Cardiac muscle cell (in vitro differentiated cells and primary cell): ENCODE results near the gene RBM27. TPM values are rescaled to one million over a fixed set of nuclear protein-coding genes. Genes with fewer than 3 reads are reported as not detected.
A peak's percentile ranks its signal among the peaks of the same experiment; 100 is the strongest.
"Not testable (repeated sequence)": the region's sequence is repeated elsewhere in the genome, so short reads cannot be mapped to it uniquely, and the experiment has no call there.

ENCODE experiments used
- DNase-seq, 2 donors: peaks; one replicate each; pipeline versions ENCODE4 v3.0.0 to v3.0.0-alpha.2; 2010 to 2017; ENCODE audit warnings: low read depth in 1 of 2, low spot score in 1 of 2
- H3K27ac ChIP-seq: fragments of 200-600 bp; sonication (generic); 2 replicates; pipeline ENCODE4 v1.5.1; 2016
- H3K27me3 ChIP-seq: fragments of 200-600 bp; sonication (generic); 2 replicates; pipeline ENCODE4 v1.6.0; 2016; ENCODE audit warnings: control low read depth
- H3K36me3 ChIP-seq: fragments of 200-600 bp; sonication (generic); 2 replicates; pipeline ENCODE4 v1.5.1; 2016; ENCODE audit warnings: control low read depth
- H3K4me1 ChIP-seq: fragments of 200-600 bp; sonication (generic); 2 replicates; pipeline ENCODE4 v1.8.1; 2017; ENCODE audit warnings: low read depth, mild to moderate bottlenecking, mixed run types
- H3K4me3 ChIP-seq: fragments of 200-600 bp; sonication (generic); 2 replicates; pipeline ENCODE4 v1.5.1; 2016; ENCODE audit warnings: mild to moderate bottlenecking
- H3K9me3 ChIP-seq: fragments of 200-600 bp; sonication (generic); 2 replicates; pipeline ENCODE4 v1.5.1; 2017; ENCODE audit warnings: low read depth, mild to moderate bottlenecking, control low read depth
- polyA plus RNA-seq: library from polyadenylated mRNA; unstranded; fragments of >200 nt; fragmentation: Nextera tagmentation; extraction: Ambion mirVana; gene quantifications from 2 replicates; pipeline ENCODE4 v1.2.1, GENCODE V29; 2016
- total RNA-seq: library from RNA; depleted of rRNA; stranded (reverse); fragments of >200 nt; gene quantifications from 2 replicates; pipeline ENCODE4 v1.2.3, GENCODE V29; 2016
- TF ChIP-seq, protein P1 (sequence below): IDR thresholded peaks from 2 replicates; pipeline ENCODE4 v1.5.1; 2012; ENCODE audit warnings: low read depth, mild to moderate bottlenecking, low read length

The RBM27 gene
- total and polyA plus RNA-seq, 2 experiments from 2014 or later: 3.4 to 23.6 TPM

DNA sequence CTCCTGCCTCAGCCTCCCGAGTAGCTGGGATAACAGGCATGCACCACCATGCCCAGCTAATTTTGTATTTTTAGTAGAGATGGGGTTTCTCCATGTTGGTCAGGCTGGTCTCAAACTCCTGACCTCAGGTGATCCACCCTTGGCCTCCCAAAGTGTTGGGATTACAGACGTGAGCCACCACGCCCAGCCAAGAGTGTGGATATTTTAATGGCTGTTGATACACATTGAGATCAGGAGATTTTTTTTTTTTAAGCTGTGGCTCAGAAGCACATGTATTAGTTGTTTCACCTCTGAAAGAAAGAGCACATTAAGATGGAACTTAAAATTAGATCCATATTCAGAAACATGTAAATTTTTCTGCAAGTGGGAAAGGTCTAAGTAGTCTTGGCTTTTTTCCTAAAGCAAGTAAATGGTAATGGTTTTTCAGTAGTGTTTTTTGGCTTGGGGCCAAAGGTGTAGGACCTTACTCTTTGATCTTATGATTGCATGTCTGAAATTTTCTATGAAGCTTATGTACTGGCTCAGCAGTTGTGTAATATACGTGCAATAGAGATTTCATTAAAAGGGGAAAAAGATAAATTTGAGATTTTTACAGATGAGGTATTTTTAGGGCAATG is 9.9 kb downstream of the RBM27 start:
- DNase-seq: peak; percentile 16 to 33
- Histone ChIP-seq H3K36me3 (peaks cover 3% of the 10 kb centered on the region), H3K27ac (no peak overlapping the region), H3K4me3 (no peak overlapping the region), H3K27me3 (no peaks in the 10 kb centered on the region), H3K9me3 (no peaks in the 10 kb centered on the region), H3K4me1 (peaks cover 25% of the 10 kb centered on the region)
- TF ChIP-seq, protein P1, sequence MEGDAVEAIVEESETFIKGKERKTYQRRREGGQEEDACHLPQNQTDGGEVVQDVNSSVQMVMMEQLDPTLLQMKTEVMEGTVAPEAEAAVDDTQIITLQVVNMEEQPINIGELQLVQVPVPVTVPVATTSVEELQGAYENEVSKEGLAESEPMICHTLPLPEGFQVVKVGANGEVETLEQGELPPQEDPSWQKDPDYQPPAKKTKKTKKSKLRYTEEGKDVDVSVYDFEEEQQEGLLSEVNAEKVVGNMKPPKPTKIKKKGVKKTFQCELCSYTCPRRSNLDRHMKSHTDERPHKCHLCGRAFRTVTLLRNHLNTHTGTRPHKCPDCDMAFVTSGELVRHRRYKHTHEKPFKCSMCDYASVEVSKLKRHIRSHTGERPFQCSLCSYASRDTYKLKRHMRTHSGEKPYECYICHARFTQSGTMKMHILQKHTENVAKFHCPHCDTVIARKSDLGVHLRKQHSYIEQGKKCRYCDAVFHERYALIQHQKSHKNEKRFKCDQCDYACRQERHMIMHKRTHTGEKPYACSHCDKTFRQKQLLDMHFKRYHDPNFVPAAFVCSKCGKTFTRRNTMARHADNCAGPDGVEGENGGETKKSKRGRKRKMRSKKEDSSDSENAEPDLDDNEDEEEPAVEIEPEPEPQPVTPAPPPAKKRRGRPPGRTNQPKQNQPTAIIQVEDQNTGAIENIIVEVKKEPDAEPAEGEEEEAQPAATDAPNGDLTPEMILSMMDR: no peak

DNA sequence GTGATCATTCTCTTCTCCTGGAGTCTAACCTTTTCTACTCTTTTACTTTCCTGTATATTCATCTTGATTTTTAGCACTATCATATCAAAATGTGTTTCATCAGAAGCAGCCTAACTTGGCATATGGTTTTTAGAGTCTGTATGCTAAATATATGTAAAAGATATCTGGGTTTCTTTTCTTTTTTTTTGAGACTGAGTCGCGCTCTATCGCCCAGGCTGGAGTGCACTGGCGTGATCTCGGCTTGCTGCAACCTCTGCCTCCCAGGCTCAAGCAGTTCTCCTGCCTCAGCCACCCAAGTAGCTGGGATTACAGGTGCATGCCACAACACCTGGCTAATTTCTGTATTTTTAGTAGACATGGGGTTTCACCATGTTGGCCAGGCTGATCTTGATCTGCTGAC is 11.5 kb downstream of the RBM27 start:
- H3K4me1 ChIP-seq: peaks cover 27% of the 10 kb centered on the region
- not testable (repeated sequence) for H3K9me3 ChIP-seq, H3K27ac ChIP-seq, DNase-seq, H3K27me3 ChIP-seq, H3K36me3 ChIP-seq, H3K4me3 ChIP-seq

DNA sequence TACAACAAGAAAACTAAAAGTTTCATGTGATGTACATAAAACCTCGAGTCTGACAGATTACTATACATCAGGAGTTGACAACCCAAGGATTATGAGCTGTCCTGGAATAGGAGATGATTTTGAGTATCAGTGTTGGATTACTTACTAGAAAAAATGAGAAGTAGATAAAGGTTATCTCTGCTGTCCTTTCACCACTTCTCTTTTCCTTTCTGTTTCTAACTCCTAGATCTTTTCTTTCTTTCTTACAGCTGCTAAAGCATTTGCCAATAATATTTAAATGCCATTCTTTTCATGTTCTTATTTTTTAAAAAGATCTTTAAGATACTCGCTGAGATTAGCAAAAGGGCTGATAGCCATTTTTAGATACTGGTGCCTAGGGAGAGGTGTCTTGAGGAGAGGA is 14.8 kb downstream of the RBM27 start:
- Histone ChIP-seq H3K4me1 (peaks cover 27% of the 10 kb centered on the region), H3K36me3 (peaks cover 11% of the 10 kb centered on the region), H3K4me3 (no peak overlapping the region), H3K27ac (peak overlapping the region; percentile 59), H3K9me3 (no peaks in the 10 kb centered on the region), H3K27me3 (no peaks in the 10 kb centered on the region)
- no peak for DNase-seq
- TF ChIP-seq, protein P1: no peak

DNA sequence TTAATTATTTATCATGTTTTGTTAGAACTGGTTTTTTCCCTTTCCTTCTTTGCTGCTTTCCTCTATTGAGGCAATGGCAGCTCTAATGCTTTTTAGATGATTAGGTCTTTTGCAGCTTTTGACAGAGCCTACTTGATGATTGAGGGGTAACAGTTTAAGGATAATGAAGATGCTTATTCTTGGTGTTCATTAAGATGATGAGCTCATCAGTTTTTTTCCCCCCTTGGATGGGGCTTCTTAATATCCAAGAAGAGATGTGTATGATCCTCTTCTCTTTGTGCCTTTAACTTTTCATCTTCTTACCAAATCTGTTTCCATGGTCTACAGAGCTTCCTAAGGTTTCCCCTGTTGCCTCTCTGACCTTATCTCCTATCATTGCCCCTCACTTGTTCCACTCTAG is 15.8 kb downstream of the RBM27 start:
- no peaks in the 10 kb centered on the region for H3K27me3 ChIP-seq
- no peak overlapping the region for H3K27ac ChIP-seq
- no peak for DNase-seq
- TF ChIP-seq, protein P1: no peak
- H3K4me3 ChIP-seq: no peak overlapping the region
- no peaks in the 10 kb centered on the region for H3K9me3 ChIP-seq
- peaks cover 19% of the 10 kb centered on the region for H3K4me1 ChIP-seq
- H3K36me3 ChIP-seq: peaks cover 16% of the 10 kb centered on the region

DNA sequence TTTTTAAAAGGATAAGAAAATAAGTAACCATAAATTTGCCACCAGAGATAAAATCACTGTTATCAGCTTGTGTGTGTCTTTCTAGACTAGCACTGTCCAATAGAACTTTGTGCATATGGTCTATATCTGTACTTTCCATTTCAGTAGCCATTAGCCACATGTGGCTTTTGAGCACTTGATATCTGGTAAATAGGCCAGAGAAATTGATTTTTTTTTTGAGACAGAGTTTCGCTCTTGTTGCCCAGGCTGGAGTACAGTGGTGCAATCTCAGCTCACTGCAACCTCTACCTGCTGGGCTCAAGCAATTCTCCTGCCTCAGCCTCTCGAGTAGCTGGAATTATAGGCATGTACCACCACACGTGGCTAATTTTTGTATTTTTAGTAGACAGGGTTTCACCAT is 17.8 kb downstream of the RBM27 start:
- TF ChIP-seq, protein P1: no peak
- Histone ChIP-seq H3K27me3 (no peaks in the 10 kb centered on the region), H3K36me3 (peaks cover 17% of the 10 kb centered on the region), H3K4me1 (peaks cover 16% of the 10 kb centered on the region), H3K27ac (no peak overlapping the region), H3K4me3 (no peak overlapping the region), H3K9me3 (no peaks in the 10 kb centered on the region)
- DNase-seq: no peak

DNA sequence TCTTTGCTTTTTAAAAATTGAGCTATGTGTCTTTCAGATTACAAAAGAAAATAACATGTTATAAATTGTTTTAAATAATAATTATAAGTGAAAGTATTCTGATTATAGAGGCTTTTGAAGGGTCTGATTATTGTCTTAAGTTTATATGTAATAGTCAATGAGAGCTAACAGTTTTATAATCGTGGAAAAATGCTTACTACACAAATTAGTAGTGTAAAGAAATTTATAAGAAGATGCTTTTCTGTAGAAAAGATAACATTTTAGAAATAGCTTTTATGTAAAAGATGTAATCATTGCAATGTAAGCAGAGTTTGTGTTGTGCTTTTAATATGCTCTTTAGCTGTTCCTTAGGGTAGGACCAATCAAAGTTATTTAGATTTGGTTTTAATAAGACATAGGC is 18.6 kb downstream of the RBM27 start:
- Histone ChIP-seq H3K36me3 (peaks cover 25% of the 10 kb centered on the region), H3K4me1 (peaks cover 16% of the 10 kb centered on the region), H3K9me3 (no peaks in the 10 kb centered on the region), H3K4me3 (no peak overlapping the region), H3K27me3 (no peaks in the 10 kb centered on the region), H3K27ac (no peak overlapping the region)
- no peak for DNase-seq
- TF ChIP-seq, protein P1: no peak
